ENCODE measurements around the gene RGL3.

RGL3 gene

DNA sequence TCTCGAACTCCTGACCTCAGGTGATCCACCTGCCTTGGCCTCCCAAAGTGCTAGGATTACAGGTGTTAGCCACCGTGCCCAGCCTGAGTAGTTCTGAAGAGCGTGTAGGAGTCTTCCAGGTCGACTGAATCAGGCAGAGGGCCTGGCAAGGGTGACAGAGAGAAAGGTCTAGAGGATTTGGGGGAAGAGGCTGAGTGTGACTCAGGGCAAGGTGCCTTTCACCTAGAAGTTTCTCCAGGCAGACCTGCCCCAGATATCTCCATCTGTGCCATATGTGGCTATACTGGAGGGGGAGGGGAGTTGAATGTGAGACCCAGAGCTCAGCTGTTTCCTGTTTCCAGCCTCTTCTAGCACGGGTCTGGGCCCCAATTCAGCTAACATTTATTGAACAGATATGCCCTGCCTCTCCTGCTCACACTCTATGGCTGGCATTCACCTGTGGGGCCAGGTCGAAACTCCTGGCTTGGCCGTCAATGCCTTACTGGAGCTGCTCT is 71.5 kb downstream of the RGL3 start:
- peaks cover 12% of the 10 kb centered on the region for H3K36me3 Mint-ChIP-seq (ENCODE audit: insufficient read depth)

GRCh38 chr19:11346104-11346940 is 72.8 kb downstream of the RGL3 start, which contains the start of the genes CCDC159 and TMEM205:
CCDC159 (plus strand) TSS chr19:11346519; CDS start chr19:11346607, 88 bp downstream.
TMEM205 (minus strand) TSS chr19:11346268; CDS start chr19:11345619, 649 bp downstream.
- Mint-ChIP-seq H3K4me3 (peak within 1 kb of the TSS; percentile 93), H3K36me3 (ENCODE audit: insufficient read depth) (peaks cover 12% of the 10 kb centered on the region), H3K27me3 (no peaks in the 10 kb centered on the region), H3K27ac (ENCODE audit: low read depth) (peak within 1 kb of the TSS; percentile 95), H3K4me1 (peaks cover 34% of the 10 kb centered on the region), H3K9me3 (no peaks in the 10 kb centered on the region)
- peak; percentile 96 to 99 for DNase-seq (ENCODE audit: low spot score in 2 of 2)
- ATAC-seq (replicated peaks; ENCODE audit: extremely low read depth, poor library complexity, severe bottlenecking): peak; percentile 97

More for the DNA sequence above, 71.5 kb downstream of the RGL3 start:
- Mint-ChIP-seq H3K27me3 (no peaks in the 10 kb centered on the region), H3K27ac (ENCODE audit: low read depth) (no peak overlapping the region), H3K4me1 (peaks cover 34% of the 10 kb centered on the region), H3K9me3 (no peaks in the 10 kb centered on the region), H3K4me3 (peak overlapping the region; percentile 93)
- ATAC-seq (replicated peaks; ENCODE audit: extremely low read depth, poor library complexity, severe bottlenecking) (no peak), DNase-seq (ENCODE audit: low spot score in 2 of 2) (no peak)

DNA sequence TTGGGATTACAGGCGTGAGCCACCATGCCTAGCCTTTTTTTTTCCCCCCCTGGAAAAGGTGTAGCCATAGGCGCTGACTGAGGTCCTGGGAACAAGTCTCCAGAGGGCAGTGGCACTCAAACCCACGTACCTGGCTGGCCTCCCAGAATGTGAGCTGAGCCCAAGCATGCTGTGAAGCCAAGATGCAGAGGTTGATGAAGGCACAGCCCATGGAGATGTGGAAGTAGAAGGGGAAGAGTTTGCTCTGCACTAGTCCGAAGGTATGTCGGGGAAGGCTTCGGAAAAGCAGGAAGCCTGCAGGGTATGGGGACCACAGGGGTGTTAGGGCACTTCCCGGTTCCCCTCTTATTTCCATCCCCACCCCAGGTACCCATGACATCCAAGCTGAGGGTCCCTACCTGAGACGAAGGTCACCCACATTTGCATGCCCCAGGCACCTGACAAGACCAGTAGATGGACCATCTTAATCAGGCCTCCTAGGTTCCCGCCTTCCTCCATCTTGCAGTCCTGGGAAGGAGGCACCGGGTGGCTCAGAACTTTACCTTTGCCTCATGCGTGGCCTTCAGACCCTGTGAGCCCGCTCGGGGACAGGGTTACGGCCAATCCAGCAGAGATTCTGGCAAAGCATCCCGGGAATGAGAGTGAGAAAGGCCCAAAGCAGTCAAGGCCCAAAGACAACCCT is 73.9 kb downstream of the RGL3 start:
- Mint-ChIP-seq H3K36me3 (ENCODE audit: insufficient read depth) (peaks cover 12% of the 10 kb centered on the region), H3K27ac (ENCODE audit: low read depth) (peak overlapping the region; percentile 95), H3K4me3 (peak overlapping the region; percentile 93), H3K4me1 (peaks cover 34% of the 10 kb centered on the region), H3K9me3 (no peaks in the 10 kb centered on the region), H3K27me3 (no peaks in the 10 kb centered on the region)
- no peak for DNase-seq (ENCODE audit: low spot score in 2 of 2)
- ATAC-seq (replicated peaks; ENCODE audit: extremely low read depth, poor library complexity, severe bottlenecking): no peak
